Measurements from ENCODE around the gene IFT20. TPM values are rescaled to one million over a fixed set of nuclear protein-coding genes. Genes with fewer than 3 reads are reported as not detected.

IFT20 gene
- total RNA-seq, 2 donors from 2014 or later = 30.9 to 31.5 TPM

DNA sequence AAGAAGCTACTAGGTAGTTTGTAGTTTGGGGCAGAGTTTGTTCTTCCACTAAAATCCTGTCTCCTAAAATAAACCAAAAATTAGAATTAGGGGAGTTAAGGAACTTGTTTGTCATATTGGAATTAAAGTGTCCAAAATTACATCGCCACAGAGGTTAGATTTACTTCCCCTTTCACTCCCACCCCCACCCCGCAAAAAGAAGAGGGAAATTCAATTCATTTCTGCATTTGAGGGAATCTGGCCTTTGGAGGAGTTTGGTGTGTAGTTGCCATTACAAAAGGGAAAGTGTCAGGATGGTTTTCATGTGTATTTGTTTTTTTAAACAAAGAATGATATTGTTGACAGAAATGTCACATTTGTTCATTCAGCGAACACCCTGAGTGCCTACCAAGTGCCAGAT is 10.5 kb downstream of the IFT20 start:
- TF ChIP-seq, protein P1, sequence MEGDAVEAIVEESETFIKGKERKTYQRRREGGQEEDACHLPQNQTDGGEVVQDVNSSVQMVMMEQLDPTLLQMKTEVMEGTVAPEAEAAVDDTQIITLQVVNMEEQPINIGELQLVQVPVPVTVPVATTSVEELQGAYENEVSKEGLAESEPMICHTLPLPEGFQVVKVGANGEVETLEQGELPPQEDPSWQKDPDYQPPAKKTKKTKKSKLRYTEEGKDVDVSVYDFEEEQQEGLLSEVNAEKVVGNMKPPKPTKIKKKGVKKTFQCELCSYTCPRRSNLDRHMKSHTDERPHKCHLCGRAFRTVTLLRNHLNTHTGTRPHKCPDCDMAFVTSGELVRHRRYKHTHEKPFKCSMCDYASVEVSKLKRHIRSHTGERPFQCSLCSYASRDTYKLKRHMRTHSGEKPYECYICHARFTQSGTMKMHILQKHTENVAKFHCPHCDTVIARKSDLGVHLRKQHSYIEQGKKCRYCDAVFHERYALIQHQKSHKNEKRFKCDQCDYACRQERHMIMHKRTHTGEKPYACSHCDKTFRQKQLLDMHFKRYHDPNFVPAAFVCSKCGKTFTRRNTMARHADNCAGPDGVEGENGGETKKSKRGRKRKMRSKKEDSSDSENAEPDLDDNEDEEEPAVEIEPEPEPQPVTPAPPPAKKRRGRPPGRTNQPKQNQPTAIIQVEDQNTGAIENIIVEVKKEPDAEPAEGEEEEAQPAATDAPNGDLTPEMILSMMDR (IDR thresholded peaks at IDR 0.05) = no peak
- Histone ChIP-seq H3K36me3 (no peaks in the 10 kb centered on the region), H3K27ac (no peak overlapping the region), H3K27me3 (no peaks in the 10 kb centered on the region), H3K9ac (ENCODE audit: low read depth in 2 of 2, low read length in 2 of 2) (no peak overlapping the region), H3K9me3 (no peaks in the 10 kb centered on the region), H3K4me3 (no peak overlapping the region), H3K4me1 (no peaks in the 10 kb centered on the region)
- DNase-seq = no peak
- intact Hi-C loops (cut with DNase I) = no loop called here

DNA sequence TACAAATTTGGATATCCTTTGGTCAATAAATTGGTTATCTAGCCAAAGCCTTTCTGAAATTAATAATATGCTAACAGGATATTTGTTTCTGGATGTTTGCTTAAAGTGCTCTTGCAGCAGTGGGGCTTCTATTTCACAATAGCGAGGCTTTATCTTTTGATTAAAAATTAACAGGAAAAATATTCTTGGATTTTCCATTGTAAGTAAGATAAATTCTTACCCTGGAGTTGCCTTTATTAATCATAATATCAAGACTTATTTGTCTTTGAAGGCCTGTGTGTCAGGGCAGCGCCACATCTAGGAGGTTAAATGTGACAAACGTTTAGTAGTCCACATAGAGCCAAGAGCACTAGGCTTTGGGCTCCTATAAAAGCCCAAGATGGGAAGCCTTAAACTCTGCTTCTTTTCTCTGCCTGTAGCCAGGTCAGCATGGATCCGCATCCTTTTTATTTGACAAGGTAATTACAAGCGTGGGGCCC is 11.0 kb downstream of the IFT20 start:
- H3K9me3 ChIP-seq = no peaks in the 10 kb centered on the region
- TF ChIP-seq, protein P1 (IDR thresholded peaks at IDR 0.05) = no peak
- no peaks in the 10 kb centered on the region for H3K36me3 ChIP-seq
- H3K9ac ChIP-seq (ENCODE audit: low read depth in 2 of 2, low read length in 2 of 2) = no peak overlapping the region
- intact Hi-C loops (cut with DNase I) = no loop called here
- H3K4me1 ChIP-seq = no peaks in the 10 kb centered on the region
- DNase-seq = no peak
- no peak overlapping the region for H3K27ac ChIP-seq
- no peaks in the 10 kb centered on the region for H3K27me3 ChIP-seq
- H3K4me3 ChIP-seq = no peak overlapping the region

DNA sequence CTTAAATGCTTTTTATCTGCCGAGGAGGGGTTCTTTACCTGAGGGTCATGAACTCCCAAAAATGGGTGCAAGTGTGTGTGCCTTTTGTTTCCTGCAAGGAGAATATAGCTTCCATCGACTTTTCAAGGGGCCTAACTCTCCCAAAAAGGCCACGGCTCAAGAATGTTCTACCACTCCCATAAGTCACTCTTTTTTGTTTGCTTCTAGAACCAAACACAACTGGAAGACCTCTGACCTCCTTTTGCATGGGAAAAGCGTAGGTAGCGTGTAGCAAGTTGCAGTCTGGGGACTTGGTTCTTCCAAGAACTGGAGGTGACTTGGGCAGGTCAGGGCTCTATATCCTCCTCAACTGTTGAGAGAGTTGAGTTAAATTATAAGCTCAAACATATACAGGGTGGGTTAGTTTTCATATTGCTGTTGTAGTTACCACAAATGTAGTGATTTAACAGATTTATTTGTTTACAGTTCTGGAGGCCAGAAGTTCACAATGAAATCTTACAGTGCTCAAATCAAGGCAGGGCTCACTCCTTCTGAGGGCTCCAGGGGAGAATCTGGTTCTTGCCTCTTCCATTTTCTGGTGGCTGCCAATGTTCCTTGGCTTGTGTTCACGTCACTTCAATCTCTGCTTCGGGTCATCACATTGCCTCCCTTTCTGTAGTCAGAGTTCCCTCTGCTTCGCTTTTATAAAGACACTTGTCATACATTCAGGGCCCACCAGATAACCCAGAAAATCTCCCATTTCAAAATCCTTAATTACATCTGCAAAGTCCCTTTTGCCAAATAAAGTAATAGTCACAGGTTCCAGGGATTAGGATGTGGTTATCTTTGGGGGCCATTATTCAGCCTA is 14.8 kb downstream of the IFT20 start:
- TF ChIP-seq, protein P1 (IDR thresholded peaks at IDR 0.05) = no peak
- Histone ChIP-seq H3K9ac (ENCODE audit: low read depth in 2 of 2, low read length in 2 of 2) (no peak overlapping the region), H3K27ac (no peak overlapping the region), H3K36me3 (no peaks in the 10 kb centered on the region), H3K4me3 (peak overlapping the region; percentile 63), H3K27me3 (no peaks in the 10 kb centered on the region), H3K9me3 (no peaks in the 10 kb centered on the region), H3K4me1 (no peaks in the 10 kb centered on the region)
- no peak for DNase-seq
- intact Hi-C loops (cut with DNase I) = no loop called here

DNA sequence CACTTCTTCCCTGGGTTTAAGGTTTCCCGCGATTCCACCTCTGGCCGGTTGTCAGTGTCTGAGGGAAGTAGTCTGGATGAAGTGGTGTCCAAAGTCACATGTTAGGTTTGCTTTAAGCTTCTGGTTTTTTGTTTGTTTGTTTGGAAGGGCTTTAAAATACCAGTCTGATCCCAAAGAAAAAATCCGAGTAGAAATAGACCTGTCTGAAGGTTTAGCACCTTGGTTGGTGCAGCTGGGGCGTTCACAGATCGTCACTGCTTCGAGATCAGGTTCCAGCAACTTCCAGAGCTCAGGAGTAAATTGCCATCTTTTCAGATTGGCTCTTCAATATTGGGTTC is 15.7 kb downstream of the IFT20 start:
- Histone ChIP-seq H3K9me3 (no peaks in the 10 kb centered on the region), H3K27me3 (no peaks in the 10 kb centered on the region), H3K9ac (ENCODE audit: low read depth in 2 of 2, low read length in 2 of 2) (peak overlapping the region; percentile 65 to 89), H3K4me1 (no peaks in the 10 kb centered on the region), H3K27ac (peak overlapping the region; percentile 34), H3K4me3 (peak overlapping the region; percentile 63), H3K36me3 (no peaks in the 10 kb centered on the region)
- DNase-seq = no peak
- intact Hi-C loops (cut with DNase I) = no loop called here
- TF ChIP-seq, protein P1 (IDR thresholded peaks at IDR 0.05) = no peak

DNA sequence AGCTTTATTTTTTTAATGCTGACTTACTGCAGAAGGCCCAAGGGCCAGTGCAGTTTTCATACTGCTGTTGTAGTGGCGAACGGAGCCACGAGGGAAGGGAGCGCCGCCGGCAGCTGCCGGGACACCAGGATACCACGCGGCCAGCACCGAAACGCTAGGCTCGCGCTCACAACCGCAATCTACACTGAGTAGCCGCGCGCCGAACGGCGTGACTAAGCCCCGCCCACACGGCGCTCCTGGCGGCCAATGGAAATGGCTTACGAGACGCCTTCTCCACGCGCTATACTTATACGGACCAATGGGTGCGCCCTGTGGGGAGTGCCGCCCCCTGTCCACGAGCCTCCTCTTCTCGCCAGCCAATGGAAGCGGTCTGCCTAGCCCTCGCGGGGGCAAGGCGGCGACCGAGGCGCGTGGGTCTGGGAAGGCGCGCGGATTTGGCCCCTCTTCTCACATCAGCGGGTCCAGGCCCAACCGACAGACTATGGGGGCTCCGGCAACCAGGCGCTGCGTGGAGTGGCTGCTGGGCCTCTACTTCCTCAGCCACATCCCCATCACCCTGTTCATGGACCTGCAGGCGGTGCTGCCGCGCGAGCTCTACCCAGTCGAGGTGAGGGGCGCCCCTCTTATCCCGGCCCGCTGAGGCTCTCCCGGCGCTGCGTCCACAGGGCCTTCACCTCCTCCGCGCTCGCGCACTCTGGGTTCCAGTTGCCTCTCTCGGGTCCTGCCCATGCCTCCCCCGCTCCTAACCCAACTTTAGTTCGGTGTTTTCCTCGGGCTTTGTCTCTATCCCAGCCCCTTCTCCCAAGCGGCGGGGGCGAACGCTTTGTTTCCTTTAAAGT is 16.3 kb downstream of the IFT20 start, which contains the start of gene TMEM97:
TMEM97 (plus strand) TSS at position 442 of the 839 bp plus-strand sequence; CDS start at position 482, 40 bp downstream.
- H3K9me3 ChIP-seq = no peaks in the 10 kb centered on the region
- intact Hi-C loops (cut with DNase I) = no loop called here
- peak within 1 kb of the TSS; percentile 63 for H3K4me3 ChIP-seq
- H3K36me3 ChIP-seq = no peaks in the 10 kb centered on the region
- no peaks in the 10 kb centered on the region for H3K27me3 ChIP-seq
- TF ChIP-seq, protein P1 (IDR thresholded peaks at IDR 0.05) = no peak
- H3K9ac ChIP-seq (ENCODE audit: low read depth in 2 of 2, low read length in 2 of 2) = peak within 1 kb of the TSS; percentile 65 to 89
- DNase-seq = peak; percentile 98
- H3K4me1 ChIP-seq = no peaks in the 10 kb centered on the region
- peak within 1 kb of the TSS; percentile 34 for H3K27ac ChIP-seq

Measured in colonic mucosa (tissue), 4 donors.